Esophagus squamous epithelium (tissue), 4 donors: Measurements from ENCODE around the gene GOSR1.
"Not testable (repeated sequence)": the region's sequence is repeated elsewhere in the genome, so short reads cannot be mapped to it uniquely, and the experiment has no call there.

Source experiments
- POLR2A ChIP-seq, 4 donors: fragments of 450-650 bp; IDR thresholded peaks; one replicate each; pipeline ENCODE4 v1.6.1; 2017; ENCODE audit warnings: antibody characterized with exemption in 4 of 4, mild to moderate bottlenecking in 4 of 4, moderate library complexity in 3 of 4
- TF ChIP-seq, protein P1 (sequence below), 6 experiments: fragments of 450-650 bp in 4 of 6; fragments of 200-600 bp in 2 of 6; sonication (generic) in 2 of 6; IDR thresholded peaks; one replicate each; pipeline ENCODE4 v1.5.1; 2016 to 2019; ENCODE audit warnings: antibody characterized with exemption in 6 of 6, mild to moderate bottlenecking in 4 of 6, moderate library complexity in 4 of 6

DNA sequence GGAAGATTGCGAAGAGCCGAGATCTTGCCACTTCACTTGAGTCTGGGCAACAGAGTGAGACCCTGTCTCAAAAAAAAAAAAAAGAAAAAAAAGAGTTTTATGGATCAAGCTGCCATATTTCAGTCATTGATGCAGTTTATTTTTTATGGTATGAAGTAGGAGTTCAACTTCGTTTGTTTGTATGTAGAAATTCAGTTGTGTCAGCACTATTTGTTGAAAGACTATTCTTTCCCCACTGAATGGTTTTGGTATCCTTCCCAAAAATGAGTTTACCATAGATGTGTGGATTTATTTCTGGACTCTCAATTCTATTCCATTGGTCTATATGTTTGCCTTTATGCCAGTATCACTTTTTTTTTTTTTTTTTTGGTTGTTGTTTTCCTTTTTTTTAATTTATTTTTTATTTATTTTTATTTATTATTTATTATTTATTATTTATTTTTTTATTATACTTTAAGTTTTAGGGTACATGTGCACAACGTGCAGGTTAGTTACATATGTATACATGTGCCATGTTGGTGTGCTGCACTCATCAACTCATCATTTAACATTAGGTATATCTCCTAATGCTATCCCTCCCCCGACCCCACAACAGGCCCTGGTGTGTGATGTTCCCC is 18.3 kb upstream of the GOSR1 start:
- TF ChIP-seq, protein P1, sequence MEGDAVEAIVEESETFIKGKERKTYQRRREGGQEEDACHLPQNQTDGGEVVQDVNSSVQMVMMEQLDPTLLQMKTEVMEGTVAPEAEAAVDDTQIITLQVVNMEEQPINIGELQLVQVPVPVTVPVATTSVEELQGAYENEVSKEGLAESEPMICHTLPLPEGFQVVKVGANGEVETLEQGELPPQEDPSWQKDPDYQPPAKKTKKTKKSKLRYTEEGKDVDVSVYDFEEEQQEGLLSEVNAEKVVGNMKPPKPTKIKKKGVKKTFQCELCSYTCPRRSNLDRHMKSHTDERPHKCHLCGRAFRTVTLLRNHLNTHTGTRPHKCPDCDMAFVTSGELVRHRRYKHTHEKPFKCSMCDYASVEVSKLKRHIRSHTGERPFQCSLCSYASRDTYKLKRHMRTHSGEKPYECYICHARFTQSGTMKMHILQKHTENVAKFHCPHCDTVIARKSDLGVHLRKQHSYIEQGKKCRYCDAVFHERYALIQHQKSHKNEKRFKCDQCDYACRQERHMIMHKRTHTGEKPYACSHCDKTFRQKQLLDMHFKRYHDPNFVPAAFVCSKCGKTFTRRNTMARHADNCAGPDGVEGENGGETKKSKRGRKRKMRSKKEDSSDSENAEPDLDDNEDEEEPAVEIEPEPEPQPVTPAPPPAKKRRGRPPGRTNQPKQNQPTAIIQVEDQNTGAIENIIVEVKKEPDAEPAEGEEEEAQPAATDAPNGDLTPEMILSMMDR (IDR thresholded peaks at IDR 0.05): not testable (repeated sequence)
- TF ChIP-seq POLR2A (IDR thresholded peaks at IDR 0.05): not testable (repeated sequence)
